Panc1 (cell line): ENCODE results near the gene PTPN23. TPM values are rescaled to one million over a fixed set of nuclear protein-coding genes. Genes with fewer than 3 reads are reported as not detected.

Source experiments
- ATAC-seq: fragments of 200-7000 bp; cut with Tn5 transposase; 2 replicates; pipeline ENCODE4 v1.9.1; 2020; ENCODE audit warnings: mild to moderate bottlenecking, moderate library complexity
- BruUV-seq: library from RNA; stranded (reverse); fragments of 400-500 nt; replicated peaks from 2 replicates; lab custom pipeline; 2021; lab: Mats Ljungman, UMichigan
- CTCF ChIA-PET: fragments of 300-600 bp; sonication (Branson Sonifier 250); formaldehyde crosslinking; loops from one replicate; lab custom pipeline; 2022; ENCODE audit warnings: antibody characterized with exemption; lab: Charles Lee
- POLR2A ChIA-PET: fragments of 300-600 bp; sonication (Branson Sonifier 250); formaldehyde crosslinking; loops from one replicate; lab custom pipeline; 2022; ENCODE audit warnings: antibody characterized with exemption; lab: Charles Lee
- DNase-seq: peaks from one replicate; pipeline ENCODE4 v3.0.0-alpha.2; 2010; ENCODE audit warnings: low read depth, low spot score
- H3K27ac ChIP-seq: 2 replicates; pipeline ENCODE4 v1.5.1; 2011; ENCODE audit warnings: mild to moderate bottlenecking, low read length, inconsistent platforms
- H3K27me3 ChIP-seq: fragments of 200-500 bp; sonication (Bioruptor generic); 2 replicates; pipeline ENCODE4 v1.6.0; 2014; ENCODE audit warnings: low read length, inconsistent platforms; ENCODE audit not compliant: control insufficient read depth, insufficient read depth
- H3K36me3 ChIP-seq: fragments of 200-500 bp; sonication (Bioruptor generic); 2 replicates; pipeline ENCODE4 v1.5.1; 2014; ENCODE audit warnings: inconsistent platforms, mild to moderate bottlenecking, low read length, moderate library complexity; ENCODE audit not compliant: control insufficient read depth, insufficient read depth
- H3K4me1 ChIP-seq: 2 replicates; pipeline ENCODE4 v1.5.1; 2011; ENCODE audit warnings: inconsistent platforms, mild to moderate bottlenecking, low read length, moderate library complexity; ENCODE audit not compliant: control insufficient read depth, insufficient read depth
- H3K4me3 ChIP-seq, 2 experiments: 2 replicates each; pipeline ENCODE4 v1.5.1; 2011 to 2012; ENCODE audit warnings: low read depth in 2 of 2, low read length in 2 of 2, mild to moderate bottlenecking in 2 of 2, inconsistent platforms in 1 of 2, moderate library complexity in 1 of 2
- H3K9me3 ChIP-seq: fragments of 200-500 bp; sonication (Bioruptor generic); 2 replicates; pipeline ENCODE4 v1.5.1; 2014; ENCODE audit warnings: low read depth, mild to moderate bottlenecking, inconsistent platforms, low read length, moderate library complexity; ENCODE audit not compliant: control insufficient read depth, insufficient read depth
- POLR2AphosphoS5 ChIP-seq: IDR thresholded peaks from 2 replicates; pipeline ENCODE4 v1.6.1; 2012; ENCODE audit warnings: mild to moderate bottlenecking, low read depth, low read length, moderate library complexity
- SIN3A ChIP-seq: IDR thresholded peaks from 2 replicates; pipeline ENCODE4 v1.6.1; 2012; ENCODE audit warnings: low read depth, mild to moderate bottlenecking, low read length, moderate library complexity, borderline replicate concordance; ENCODE audit not compliant: insufficient read depth
- TCF7L2 ChIP-seq: IDR thresholded peaks from 2 replicates; pipeline ENCODE4 v1.6.1; 2011; ENCODE audit warnings: mild to moderate bottlenecking, low read depth, low read length, inconsistent platforms
- in situ Hi-C: cut with HindIII; loops from 2 replicates; pipeline ENCODE4 v1.10.0; 2016; ENCODE audit warnings: low sequenced_read_pairs, low pct_unique_long_range_greater_than_20kb
- intact Hi-C: fragments of 100-400 bp; cut with micrococcal nuclease; formaldehyde crosslinking; loops from one replicate; pipeline ENCODE4 v1.10.0; 2022; ENCODE audit not compliant: unreplicated experiment
- total RNA-seq: library from RNA; stranded (reverse); gene quantifications from one replicate; pipeline ENCODE4 v1.2.1, GENCODE V29; 2021; ENCODE audit not compliant: unreplicated experiment
- TF ChIP-seq, protein P1 (sequence below): fragments of 450-650 bp; IDR thresholded peaks from 2 replicates; pipeline ENCODE4 v1.5.1; 2017; ENCODE audit warnings: mild to moderate bottlenecking
- TF ChIP-seq, protein P2 (sequence below), 2 experiments: IDR thresholded peaks; 2 replicates each; pipeline ENCODE4 v1.6.1; 2011 to 2012; ENCODE audit warnings: low read depth in 2 of 2, control low read depth in 1 of 2, low read length in 1 of 2, mild to moderate bottlenecking in 1 of 2, moderate library complexity in 1 of 2; ENCODE audit not compliant: insufficient read depth in 1 of 2

PTPN23 gene
- total RNA-seq, 1 experiment from 2014 or later = 35.7 TPM

DNA sequence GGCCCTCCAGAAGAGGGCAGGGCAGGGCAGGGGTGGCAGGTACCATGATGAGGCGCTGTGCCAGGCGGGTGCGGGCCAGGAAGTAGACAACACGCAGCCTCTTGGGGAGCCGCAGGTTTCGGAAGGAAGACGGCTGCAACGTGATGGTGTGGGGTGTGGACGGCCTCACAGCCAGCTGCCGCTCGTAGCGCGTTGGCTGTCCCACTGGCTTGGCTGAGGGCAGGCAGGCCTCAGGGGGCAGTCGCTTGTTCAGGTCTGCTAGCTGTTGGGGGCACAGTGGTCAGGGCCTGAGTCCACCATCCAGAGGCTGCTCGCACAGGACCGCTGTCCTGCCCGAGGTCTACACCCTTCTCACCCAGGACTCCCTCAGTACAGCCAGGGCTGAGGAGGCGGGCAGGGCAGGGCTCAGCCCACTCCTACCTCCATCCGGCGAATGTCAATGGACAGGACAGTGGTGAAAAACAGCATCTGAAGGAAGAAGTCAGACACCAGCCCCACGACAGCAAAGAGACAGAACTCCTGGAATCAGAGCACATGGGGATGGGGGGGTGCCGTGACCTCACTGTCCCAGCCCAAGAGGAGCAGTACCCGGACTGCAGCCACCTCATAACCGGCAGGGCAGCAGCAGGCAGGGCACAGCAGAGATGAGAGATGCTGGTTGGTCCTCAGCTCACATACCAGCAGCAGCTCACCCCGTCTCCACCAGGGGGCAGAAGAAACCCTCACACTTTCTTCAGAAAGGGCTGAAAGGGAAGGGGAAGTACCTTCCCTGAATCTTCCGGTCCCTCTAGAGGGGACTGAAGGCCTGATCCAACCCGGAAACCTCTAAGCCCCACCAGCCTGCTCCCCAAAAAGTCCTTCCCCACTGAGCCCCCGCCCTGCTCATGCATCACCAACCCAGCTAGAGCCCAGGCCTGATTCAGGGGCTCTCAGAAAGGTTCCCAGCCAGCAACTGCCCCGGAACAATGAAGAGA is 40.0 kb downstream of the PTPN23 start:
- TF ChIP-seq TCF7L2 = no peak
- TF ChIP-seq, protein P1, sequence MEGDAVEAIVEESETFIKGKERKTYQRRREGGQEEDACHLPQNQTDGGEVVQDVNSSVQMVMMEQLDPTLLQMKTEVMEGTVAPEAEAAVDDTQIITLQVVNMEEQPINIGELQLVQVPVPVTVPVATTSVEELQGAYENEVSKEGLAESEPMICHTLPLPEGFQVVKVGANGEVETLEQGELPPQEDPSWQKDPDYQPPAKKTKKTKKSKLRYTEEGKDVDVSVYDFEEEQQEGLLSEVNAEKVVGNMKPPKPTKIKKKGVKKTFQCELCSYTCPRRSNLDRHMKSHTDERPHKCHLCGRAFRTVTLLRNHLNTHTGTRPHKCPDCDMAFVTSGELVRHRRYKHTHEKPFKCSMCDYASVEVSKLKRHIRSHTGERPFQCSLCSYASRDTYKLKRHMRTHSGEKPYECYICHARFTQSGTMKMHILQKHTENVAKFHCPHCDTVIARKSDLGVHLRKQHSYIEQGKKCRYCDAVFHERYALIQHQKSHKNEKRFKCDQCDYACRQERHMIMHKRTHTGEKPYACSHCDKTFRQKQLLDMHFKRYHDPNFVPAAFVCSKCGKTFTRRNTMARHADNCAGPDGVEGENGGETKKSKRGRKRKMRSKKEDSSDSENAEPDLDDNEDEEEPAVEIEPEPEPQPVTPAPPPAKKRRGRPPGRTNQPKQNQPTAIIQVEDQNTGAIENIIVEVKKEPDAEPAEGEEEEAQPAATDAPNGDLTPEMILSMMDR = peak; percentile 88
- in situ Hi-C loops (no loop called here), intact Hi-C loops (loop anchor here (10.0 kb wide), 1 partner anchor 54 kb away; the partner anchor contains the start of gene SCAP)
- no TSS peak for BruUV-seq
- no peaks in the 10 kb centered on the region for H3K36me3 ChIP-seq
- no peaks in the 10 kb centered on the region for H3K4me1 ChIP-seq
- DNase-seq (peak; percentile 77), ATAC-seq (peak; percentile 79)
- no peak overlapping the region for H3K4me3 ChIP-seq
- no peaks in the 10 kb centered on the region for H3K9me3 ChIP-seq
- POLR2A ChIA-PET = no interaction called here
- CTCF ChIA-PET = interaction anchor here (0.5 to 0.6 kb wide), 3 partner anchors 8 to 149 kb away, joined by 3 to 7 read pairs (median 6); no protein-coding TSS in a partner anchor
- H3K27me3 ChIP-seq = no peaks in the 10 kb centered on the region
- H3K27ac ChIP-seq = peak overlapping the region; percentile 54; the same call in 1 of the 2 replicates

GRCh38 chr3:47421741-47422649 is 41.2 kb downstream of the PTPN23 start:
- H3K9me3 ChIP-seq = no peaks in the 10 kb centered on the region
- DNase-seq = no peak
- in situ Hi-C loops = no loop called here
- H3K36me3 ChIP-seq = no peaks in the 10 kb centered on the region
- no peak overlapping the region for H3K4me3 ChIP-seq
- peak; percentile 24; the same call in 1 of the 2 replicates for ATAC-seq
- intact Hi-C loops = loop anchor here (10.0 kb wide), 1 partner anchor 53 kb away; the partner anchor contains the start of gene SCAP
- ChIA-PET CTCF (interaction anchor here (0.5 to 0.6 kb wide), 3 partner anchors 14 to 372 kb away, joined by 6 to 12 read pairs (median 7); no protein-coding TSS in a partner anchor), POLR2A (no interaction called here)
- no peaks in the 10 kb centered on the region for H3K4me1 ChIP-seq
- no peaks in the 10 kb centered on the region for H3K27me3 ChIP-seq
- H3K27ac ChIP-seq = 0 out of 2 replicates have a peak overlapping the region, but pooled peaks have one; percentile 54
- TF ChIP-seq POLR2AphosphoS5 = no peak; the same call in 1 of the 2 replicates
- TF ChIP-seq SIN3A = no peak
- TF ChIP-seq, protein P2, sequence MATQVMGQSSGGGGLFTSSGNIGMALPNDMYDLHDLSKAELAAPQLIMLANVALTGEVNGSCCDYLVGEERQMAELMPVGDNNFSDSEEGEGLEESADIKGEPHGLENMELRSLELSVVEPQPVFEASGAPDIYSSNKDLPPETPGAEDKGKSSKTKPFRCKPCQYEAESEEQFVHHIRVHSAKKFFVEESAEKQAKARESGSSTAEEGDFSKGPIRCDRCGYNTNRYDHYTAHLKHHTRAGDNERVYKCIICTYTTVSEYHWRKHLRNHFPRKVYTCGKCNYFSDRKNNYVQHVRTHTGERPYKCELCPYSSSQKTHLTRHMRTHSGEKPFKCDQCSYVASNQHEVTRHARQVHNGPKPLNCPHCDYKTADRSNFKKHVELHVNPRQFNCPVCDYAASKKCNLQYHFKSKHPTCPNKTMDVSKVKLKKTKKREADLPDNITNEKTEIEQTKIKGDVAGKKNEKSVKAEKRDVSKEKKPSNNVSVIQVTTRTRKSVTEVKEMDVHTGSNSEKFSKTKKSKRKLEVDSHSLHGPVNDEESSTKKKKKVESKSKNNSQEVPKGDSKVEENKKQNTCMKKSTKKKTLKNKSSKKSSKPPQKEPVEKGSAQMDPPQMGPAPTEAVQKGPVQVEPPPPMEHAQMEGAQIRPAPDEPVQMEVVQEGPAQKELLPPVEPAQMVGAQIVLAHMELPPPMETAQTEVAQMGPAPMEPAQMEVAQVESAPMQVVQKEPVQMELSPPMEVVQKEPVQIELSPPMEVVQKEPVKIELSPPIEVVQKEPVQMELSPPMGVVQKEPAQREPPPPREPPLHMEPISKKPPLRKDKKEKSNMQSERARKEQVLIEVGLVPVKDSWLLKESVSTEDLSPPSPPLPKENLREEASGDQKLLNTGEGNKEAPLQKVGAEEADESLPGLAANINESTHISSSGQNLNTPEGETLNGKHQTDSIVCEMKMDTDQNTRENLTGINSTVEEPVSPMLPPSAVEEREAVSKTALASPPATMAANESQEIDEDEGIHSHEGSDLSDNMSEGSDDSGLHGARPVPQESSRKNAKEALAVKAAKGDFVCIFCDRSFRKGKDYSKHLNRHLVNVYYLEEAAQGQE (IDR thresholded peaks at IDR 0.05; ENCODE audit: insufficient read depth in 1 of 2, low read depth in 2 of 2, low read length in 1 of 2) = no peak
- no TSS peak for BruUV-seq
